Heart right ventricle (tissue), 16 donors: ENCODE data around the gene SUSD2. TPM values are rescaled to one million over a fixed set of nuclear protein-coding genes. Genes with fewer than 3 reads are reported as not detected.

Experiments used
- ATAC-seq, 8 donors: fragments of 200-7000 bp; cut with Tn5 transposase; one replicate each; pipeline ENCODE4 v1.9.1; 2020; ENCODE audit warnings: mild to moderate bottlenecking in 8 of 8, moderate library complexity in 8 of 8, moderate number of reproducible peaks in 1 of 8
- DNase-seq, 2 donors: peaks; one replicate each; pipeline ENCODE4 v3.0.0-alpha.2; 2020
- H3K27ac ChIP-seq, 10 donors: fragments of 200-600 bp; sonication (generic) in 2 of 10; one replicate each; pipeline versions ENCODE4 v1.5.0 to v1.8.0; 2020 to 2022; ENCODE audit warnings: mild to moderate bottlenecking in 3 of 10
- H3K27me3 ChIP-seq, 7 donors: fragments of 200-600 bp; one replicate each; pipeline ENCODE4 v1.8.0; 2021 to 2022; ENCODE audit warnings: mild to moderate bottlenecking in 2 of 7
- H3K36me3 ChIP-seq, 9 donors: fragments of 200-600 bp; sonication (generic) in 1 of 9; one replicate each; pipeline versions ENCODE4 v1.5.0 to v1.8.0; 2020 to 2022; ENCODE audit warnings: mild to moderate bottlenecking in 2 of 9
- H3K4me1 ChIP-seq, 9 donors: fragments of 200-600 bp; sonication (generic) in 1 of 9; one replicate each; pipeline versions ENCODE4 v1.5.0 to v1.8.0; 2020 to 2022; ENCODE audit warnings: mild to moderate bottlenecking in 4 of 9
- H3K4me3 ChIP-seq, 10 donors: fragments of 200-600 bp; sonication (generic) in 2 of 10; one replicate each; pipeline versions ENCODE4 v1.5.0 to v1.8.0; 2020 to 2022; ENCODE audit warnings: mild to moderate bottlenecking in 7 of 10, moderate library complexity in 2 of 10
- H3K9me3 ChIP-seq, 11 donors: fragments of 200-600 bp in 10 of 11; sonication (generic) in 2 of 11; one replicate each; pipeline versions ENCODE4 v1.5.0 to v1.8.0; 2013 to 2022; ENCODE audit warnings: mild to moderate bottlenecking in 2 of 11, control low read depth in 1 of 11, moderate library complexity in 1 of 11
- WGBS, 2 donors: extraction: QIAGEN DNeasy Blood & Tissue Kit; methylation state at CpG; one replicate each; pipeline ENCODE4 v1.1.7; 2013; ENCODE audit warnings: inconsistent platforms in 1 of 2; 5-methylcytosine and 5-hydroxymethylcytosine counted together
- intact Hi-C, 10 donors: fragments of 100-400 bp; cut with DNase I; formaldehyde crosslinking; loops; one replicate each; pipeline versions ENCODE4 v1.11.1 to v1.14.2; 2022
- polyA plus RNA-seq, 2 donors: library from polyadenylated mRNA; stranded (reverse); fragments of 200-250 nt; gene quantifications; one replicate each; pipeline ENCODE4 v1.2.3, GENCODE V29; 2013
- total RNA-seq, 10 donors: library from RNA; stranded (reverse); fragmentation: NEBNext Ultra II Directional in 3 of 10; extraction: Animal tissue kit (Norgen Biotek cat#: 25700) in 3 of 10; gene quantifications; one replicate each; pipeline versions ENCODE4 v1.2.1 to v1.2.4, GENCODE V29; 2021 to 2023
- TF ChIP-seq, protein P1 (sequence below), 9 donors: fragments of 200-600 bp; sonication (generic) in 2 of 9; IDR thresholded peaks; one replicate each; pipeline versions ENCODE4 v1.5.0 to v1.8.0; 2021 to 2022; ENCODE audit warnings: antibody characterized with exemption in 9 of 9, mild to moderate bottlenecking in 5 of 9, moderate library complexity in 1 of 9
- donor health status: Arrhythmogenic right ventricular cardiomyopathy.
- donor health status: ischemic (EF 13 %, LVEDD 7.1; RV severe dilation, severe dysfunction).
- donor health status: healthy with polysubstance abuse.
- donor health status: DM: no; HTN: yes; CAD: no.
- donor health status: DM: no; HTN: no; CAD: no.
- donor health status: ischemic (EF 25% LVEDD 6.9; RV normal size, moderate dysfunction).
- donor health status: ischemic (EF 25% LVEDD 5.7; RV mildly dilated, moderate dysfunction).
- donor health status: healthy.
- donor health status: DM: yes; HTN: yes; CAD: no.
- donor health status: Ischemic cardiomyopathy.
- donor health status: ischemic (EF 35%, LVEDD 5.7; RV mildly dilated, moderate dysfunction).
- donor health status: nonischemic (EF 11% LVEDD 7.7; RV severe dilation, severe dysfunction).
- donor health status: DM: yes; HTN: yes; CAD: no.
- donor health status: PGD.
- donor health status: ischemic (EF 29% LVEDD 5.4; RV normal size, mild dysfunction).
- donor health status: nonischemic (EF 23%, LVEDD 6.1; RV moderate dilation, normal function).

SUSD2 gene
- total and polyA plus RNA-seq, 12 donors: 0.57 to 6.7 (median 2.3) TPM

DNA sequence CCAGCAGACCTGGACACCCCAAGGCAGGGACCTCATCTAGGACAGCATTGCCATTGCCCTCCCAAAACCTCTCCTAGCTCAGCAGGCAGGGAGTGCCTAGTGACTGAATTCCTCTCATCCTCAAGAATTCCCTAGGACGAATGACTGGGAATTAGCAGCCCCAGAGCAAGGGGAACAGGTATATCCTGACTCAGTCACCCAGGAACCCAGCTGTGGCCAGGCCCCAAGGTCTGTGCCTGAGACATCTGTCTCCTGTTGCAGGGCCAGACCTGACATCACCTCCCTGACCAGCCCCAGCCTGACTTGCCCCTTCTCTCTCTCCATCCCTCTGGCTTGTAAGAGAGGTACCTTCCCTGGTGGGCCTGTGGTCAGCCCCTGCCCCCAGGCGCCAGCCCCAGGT, 39.0 kb upstream of the SUSD2 start:
- no peak for ATAC-seq
- WGBS, 2 donors: 87 to 93% methylated on average over 2 of the region's 2 CpGs
- intact Hi-C loops: no loop called here
- Histone ChIP-seq H3K4me1 (peaks cover 32 to 87% (median 64%) of the 10 kb centered on the region in 9 donors), H3K36me3 (peaks cover 0 to 28% (median 0%) of the 10 kb centered on the region in 9 donors), H3K4me3 (no peak overlapping the region), H3K9me3 (no peaks in the 10 kb centered on the region), H3K27ac (peak overlapping the region in 2 of 10 donors; percentile 87 to 94), H3K27me3 (no peaks in the 10 kb centered on the region)
- TF ChIP-seq, protein P1, sequence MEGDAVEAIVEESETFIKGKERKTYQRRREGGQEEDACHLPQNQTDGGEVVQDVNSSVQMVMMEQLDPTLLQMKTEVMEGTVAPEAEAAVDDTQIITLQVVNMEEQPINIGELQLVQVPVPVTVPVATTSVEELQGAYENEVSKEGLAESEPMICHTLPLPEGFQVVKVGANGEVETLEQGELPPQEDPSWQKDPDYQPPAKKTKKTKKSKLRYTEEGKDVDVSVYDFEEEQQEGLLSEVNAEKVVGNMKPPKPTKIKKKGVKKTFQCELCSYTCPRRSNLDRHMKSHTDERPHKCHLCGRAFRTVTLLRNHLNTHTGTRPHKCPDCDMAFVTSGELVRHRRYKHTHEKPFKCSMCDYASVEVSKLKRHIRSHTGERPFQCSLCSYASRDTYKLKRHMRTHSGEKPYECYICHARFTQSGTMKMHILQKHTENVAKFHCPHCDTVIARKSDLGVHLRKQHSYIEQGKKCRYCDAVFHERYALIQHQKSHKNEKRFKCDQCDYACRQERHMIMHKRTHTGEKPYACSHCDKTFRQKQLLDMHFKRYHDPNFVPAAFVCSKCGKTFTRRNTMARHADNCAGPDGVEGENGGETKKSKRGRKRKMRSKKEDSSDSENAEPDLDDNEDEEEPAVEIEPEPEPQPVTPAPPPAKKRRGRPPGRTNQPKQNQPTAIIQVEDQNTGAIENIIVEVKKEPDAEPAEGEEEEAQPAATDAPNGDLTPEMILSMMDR (IDR thresholded peaks at IDR 0.05): no peak
- DNase-seq: no peak

GRCh38 chr22:24142831-24143230, 38.5 kb upstream of the SUSD2 start:
- H3K27ac ChIP-seq: peak overlapping the region in 3 of 10 donors; percentile 87 to 94 (median 88)
- DNase-seq (no peak), ATAC-seq (no peak)
- no peak overlapping the region for H3K4me3 ChIP-seq
- H3K4me1 ChIP-seq: peaks cover 35 to 87% (median 69%) of the 10 kb centered on the region in 9 donors
- no peaks in the 10 kb centered on the region for H3K27me3 ChIP-seq
- TF ChIP-seq, protein P1 (IDR thresholded peaks at IDR 0.05): no peak
- H3K9me3 ChIP-seq: no peaks in the 10 kb centered on the region
- 78 to 79% methylated on average over 3 of the region's 3 CpGs for WGBS, 2 donors
- intact Hi-C loops: no loop called here
- H3K36me3 ChIP-seq: peaks cover 0 to 24% (median 0%) of the 10 kb centered on the region in 9 donors

DNA sequence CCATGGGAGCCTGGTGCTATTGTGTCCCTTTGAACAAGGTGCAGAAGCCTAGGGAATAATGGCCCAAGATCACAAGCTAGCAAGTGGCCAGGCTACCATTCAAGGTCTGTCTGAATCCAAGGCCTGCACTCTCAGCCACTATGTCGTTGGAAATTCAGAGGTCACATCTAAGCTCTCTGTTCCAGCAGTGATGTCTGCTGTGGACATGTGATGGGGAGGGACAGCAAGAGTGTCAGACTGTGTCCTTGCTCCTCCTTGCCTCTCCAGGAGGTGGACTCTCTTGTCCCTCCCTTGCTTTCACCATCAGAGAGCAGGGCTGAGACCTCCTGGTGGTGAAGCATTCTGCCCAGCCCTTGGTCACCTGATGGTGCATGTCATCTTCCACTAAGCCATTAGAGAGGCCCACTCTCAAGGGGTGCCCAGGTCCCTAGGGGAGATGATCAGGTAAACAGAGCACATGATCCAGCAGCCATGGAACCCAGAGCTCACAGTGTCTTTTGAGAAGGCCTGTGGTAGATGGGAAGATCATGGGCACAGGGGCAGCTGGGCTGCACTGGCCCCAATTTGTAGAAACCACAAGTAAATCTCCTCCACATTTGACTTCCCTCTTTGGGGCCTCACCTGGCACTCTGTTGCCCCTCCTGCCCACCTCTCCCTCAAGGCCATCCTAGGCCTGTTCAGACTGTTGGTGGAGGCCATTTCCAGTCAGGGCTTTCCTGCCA, 37.1 kb upstream of the SUSD2 start:
- Histone ChIP-seq H3K27me3 (no peaks in the 10 kb centered on the region), H3K4me3 (no peak overlapping the region), H3K9me3 (no peaks in the 10 kb centered on the region), H3K27ac (peak overlapping the region in 9 of 10 donors; percentile 50 to 94 (median 80)), H3K36me3 (peaks cover 0 to 10% (median 0%) of the 10 kb centered on the region in 9 donors), H3K4me1 (peaks cover 40 to 90% (median 74%) of the 10 kb centered on the region in 9 donors)
- intact Hi-C loops: no loop called here
- DNase-seq (no peak), ATAC-seq (no peak)
- TF ChIP-seq, protein P1 (IDR thresholded peaks at IDR 0.05): no peak
- WGBS, 2 donors: 36 to 50% methylated on average over 1 of the region's 1 CpG

DNA sequence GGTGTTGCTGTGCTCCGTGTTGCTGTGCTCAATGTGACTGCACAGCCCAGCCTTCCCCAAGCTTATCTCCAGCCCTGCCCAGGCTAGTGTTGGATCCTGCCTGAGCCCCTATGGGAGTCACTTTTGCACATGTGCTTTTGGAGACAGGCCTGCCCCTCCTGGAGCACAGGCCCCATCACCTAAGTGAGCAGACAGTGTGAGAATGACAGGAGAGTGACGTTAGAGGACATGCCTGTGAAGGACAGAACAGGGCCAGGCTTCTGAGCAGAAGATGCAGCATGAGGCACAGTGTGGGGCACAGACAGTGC, 36.6 kb upstream of the SUSD2 start:
- H3K27me3 ChIP-seq: no peaks in the 10 kb centered on the region
- peaks cover 0 to 7% (median 0%) of the 10 kb centered on the region in 9 donors for H3K36me3 ChIP-seq
- H3K27ac ChIP-seq: peak overlapping the region in 9 of 10 donors; percentile 50 to 94 (median 80)
- ATAC-seq: peak; percentile 24 to 69 (median 48)
- H3K9me3 ChIP-seq: no peaks in the 10 kb centered on the region
- H3K4me1 ChIP-seq: peaks cover 40 to 88% (median 73%) of the 10 kb centered on the region in 9 donors
- WGBS, 2 donors: 44 to 64% methylated on average over 2 of the region's 2 CpGs
- no peak overlapping the region for H3K4me3 ChIP-seq
- intact Hi-C loops: no loop called here
- TF ChIP-seq, protein P1 (IDR thresholded peaks at IDR 0.05): no peak
- peak in 1 of 2 donors; percentile 34 for DNase-seq
